Measurements from ENCODE around the gene SEC24A. TPM values are rescaled to one million over a fixed set of nuclear protein-coding genes. Genes with fewer than 3 reads are reported as not detected.
"Not testable (repeated sequence)": the region's sequence is repeated elsewhere in the genome, so short reads cannot be mapped to it uniquely, and the experiment has no call there.

The SEC24A gene
- total RNA-seq, 2 donors from 2014 or later, result 36.6 to 40.0 TPM

DNA sequence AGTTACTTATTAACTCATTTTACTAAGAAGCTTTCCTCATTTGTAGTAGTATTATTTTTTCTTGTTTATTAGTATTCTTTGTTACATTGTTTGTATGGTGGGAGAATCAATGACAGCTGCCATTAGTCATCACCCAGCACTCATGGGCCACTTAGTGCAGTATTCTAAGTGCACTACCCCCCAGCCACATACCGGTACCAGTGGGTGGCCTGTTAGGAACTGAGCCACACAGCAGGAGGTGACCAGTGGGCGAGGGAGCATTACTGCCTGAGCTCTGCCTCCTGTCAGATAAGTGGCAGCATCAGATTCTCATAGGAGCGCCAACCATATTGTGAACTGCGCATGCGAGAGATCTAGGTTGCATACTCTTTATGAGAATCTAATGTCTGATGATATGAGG lies 65.5 kb downstream of the SEC24A start:
- H3K36me3 Mint-ChIP-seq, result peaks cover 0 to 8% of the 10 kb centered on the region in 2 donors
- no peak overlapping the region for H3K27ac Mint-ChIP-seq
- no peak for ATAC-seq
- H3K9me3 Mint-ChIP-seq, result no peaks in the 10 kb centered on the region
- DNase-seq (ENCODE audit: low spot score in 2 of 2), result no peak

DNA sequence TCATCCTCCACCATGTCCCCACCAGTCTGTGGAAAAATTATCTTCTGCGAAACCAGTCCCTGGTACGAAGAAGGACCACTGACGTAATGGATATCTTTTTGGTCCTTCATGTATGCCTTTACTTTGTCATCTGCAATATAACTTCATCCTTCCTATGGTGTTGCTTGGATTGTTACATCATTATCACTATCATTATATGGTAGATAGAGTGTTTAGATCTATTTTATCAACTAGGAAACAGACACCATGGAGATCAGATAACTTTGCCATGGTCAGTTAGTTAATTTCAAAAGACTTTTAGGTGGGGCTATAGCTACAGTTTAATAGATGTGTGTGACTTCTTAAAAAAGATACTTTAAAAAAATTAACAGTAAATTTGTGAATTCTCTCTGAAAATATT lies 66.0 kb downstream of the SEC24A start:
- Mint-ChIP-seq H3K27ac (no peak overlapping the region), H3K9me3 (no peaks in the 10 kb centered on the region), H3K36me3 (peaks cover 0 to 8% of the 10 kb centered on the region in 2 donors)
- ATAC-seq, result no peak
- DNase-seq (ENCODE audit: low spot score in 2 of 2), result no peak

DNA sequence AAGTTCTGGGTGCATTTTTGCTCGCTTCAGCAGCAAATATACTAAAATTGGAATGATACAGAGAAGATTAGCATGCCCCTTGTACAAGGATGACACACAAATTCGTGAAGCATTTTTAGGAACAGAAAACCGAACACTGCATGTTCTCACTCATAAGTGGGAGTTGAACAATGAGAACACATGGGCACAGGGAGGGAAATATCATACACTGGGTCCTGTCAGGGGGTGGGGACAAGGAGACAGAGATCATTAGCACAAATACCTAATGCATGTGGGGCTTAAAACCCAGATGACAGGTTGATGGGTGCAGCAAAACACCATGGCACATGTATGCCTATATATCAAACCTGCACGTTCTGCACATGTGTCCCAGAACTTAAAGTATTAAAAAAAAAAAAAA lies 66.9 kb downstream of the SEC24A start:
- H3K27ac Mint-ChIP-seq, result peak overlapping the region; percentile 16 to 72
- not testable (repeated sequence) for ATAC-seq; H3K36me3 Mint-ChIP-seq; H3K9me3 Mint-ChIP-seq; DNase-seq (ENCODE audit: low spot score in 2 of 2)

DNA sequence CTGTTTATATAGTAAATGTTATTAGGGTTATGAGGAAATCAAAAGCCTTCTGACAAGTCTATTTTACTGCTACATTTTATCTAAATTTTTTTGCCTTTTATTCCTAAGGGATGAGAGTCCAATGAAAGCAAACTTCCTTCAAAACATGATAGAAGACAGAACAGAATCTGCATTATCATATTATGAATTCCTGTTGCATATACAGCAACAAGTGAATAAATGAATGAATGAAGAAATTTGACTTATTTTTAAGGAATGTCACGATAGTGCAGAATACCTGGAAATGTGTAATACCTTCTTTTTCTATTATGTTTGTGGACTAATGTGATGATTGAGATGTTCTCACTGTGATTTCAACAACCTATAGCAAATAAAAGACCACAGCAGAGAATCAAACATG lies 76.3 kb downstream of the SEC24A start:
- ATAC-seq, result no peak
- Mint-ChIP-seq H3K36me3 (no peaks in the 10 kb centered on the region), H3K9me3 (no peaks in the 10 kb centered on the region), H3K27ac (no peak overlapping the region)
- no peak for DNase-seq (ENCODE audit: low spot score in 2 of 2)

DNA sequence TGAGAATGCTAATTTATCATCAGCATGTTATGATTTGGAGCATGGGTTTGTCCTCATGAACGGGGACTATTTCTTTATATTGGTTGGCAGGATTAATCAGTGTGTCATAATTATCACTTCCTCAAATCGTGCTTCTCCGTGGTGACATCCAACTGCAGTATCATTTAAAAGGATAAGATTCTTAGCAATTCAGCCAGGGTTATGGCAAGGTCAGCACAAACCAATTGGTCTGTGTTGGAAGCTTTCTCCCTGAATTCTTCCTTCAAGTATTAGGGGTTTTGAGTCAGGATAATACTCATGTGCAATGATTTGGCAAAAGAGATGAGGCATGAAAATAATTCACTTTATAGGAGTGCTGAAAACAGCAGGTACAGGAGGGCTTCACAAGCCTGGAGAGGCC lies 84.2 kb downstream of the SEC24A start:
- no peak overlapping the region for H3K27ac Mint-ChIP-seq
- no peaks in the 10 kb centered on the region for H3K36me3 Mint-ChIP-seq
- DNase-seq (ENCODE audit: low spot score in 2 of 2) (no peak), ATAC-seq (no peak)
- H3K9me3 Mint-ChIP-seq, result no peaks in the 10 kb centered on the region

DNA sequence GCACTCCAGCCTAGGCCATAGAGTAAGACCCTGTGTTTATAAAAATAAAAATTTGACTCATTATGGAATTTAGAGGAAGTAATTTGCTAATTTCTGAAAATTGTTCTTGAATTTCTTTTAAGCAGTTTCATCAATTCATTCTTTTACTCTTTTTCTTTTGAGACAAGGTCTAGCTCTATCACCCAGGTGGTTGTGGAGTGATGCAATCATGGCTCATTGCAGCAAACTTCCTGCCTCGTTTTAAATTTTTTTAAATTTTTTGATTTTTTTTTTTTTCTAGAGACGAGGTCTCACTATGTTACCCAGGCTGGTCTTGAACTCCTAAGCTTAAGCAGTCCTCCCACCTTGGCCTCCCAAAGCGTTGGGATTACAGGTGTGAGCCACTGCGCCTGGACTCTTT lies 86.7 kb downstream of the SEC24A start:
- Mint-ChIP-seq H3K9me3 (no peaks in the 10 kb centered on the region), H3K27ac (no peak overlapping the region), H3K36me3 (peaks cover 6 to 13% of the 10 kb centered on the region in 2 donors)
- no peak for DNase-seq (ENCODE audit: low spot score in 2 of 2)
- ATAC-seq, result no peak

DNA sequence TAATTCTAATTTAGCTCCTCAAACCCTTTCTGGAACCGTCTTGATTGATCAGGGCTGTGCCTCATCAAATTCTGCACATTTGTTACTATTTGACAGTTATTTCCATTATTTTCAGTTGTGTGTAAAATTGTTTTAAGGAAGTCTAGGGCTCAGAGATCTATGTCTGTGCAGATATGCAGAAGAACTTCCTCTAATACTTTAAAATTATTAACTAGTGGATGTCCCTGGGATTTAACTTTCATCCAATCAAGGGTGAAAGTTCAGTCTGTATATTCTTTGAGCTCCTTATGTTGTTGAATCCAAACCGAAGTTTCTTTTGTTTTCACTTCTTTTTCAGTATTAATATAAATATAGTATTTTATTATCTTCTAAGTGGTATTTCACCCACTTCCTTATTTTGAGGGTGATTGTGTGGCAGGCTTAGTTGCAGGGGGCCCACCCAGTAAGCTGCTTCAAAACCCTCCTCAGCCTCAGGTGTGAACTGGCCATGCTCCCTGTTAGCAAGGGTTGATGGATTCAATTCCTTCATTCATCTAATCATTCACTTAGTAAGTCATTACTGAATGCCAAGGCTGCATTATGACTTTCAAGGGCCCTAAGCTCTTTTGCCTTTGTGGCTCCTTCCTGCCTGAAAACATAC lies 87.7 kb downstream of the SEC24A start:
- peaks cover 10 to 13% of the 10 kb centered on the region in 2 donors for H3K36me3 Mint-ChIP-seq
- no peak overlapping the region for H3K27ac Mint-ChIP-seq
- ATAC-seq, result no peak
- no peaks in the 10 kb centered on the region for H3K9me3 Mint-ChIP-seq
- no peak for DNase-seq (ENCODE audit: low spot score in 2 of 2)

DNA sequence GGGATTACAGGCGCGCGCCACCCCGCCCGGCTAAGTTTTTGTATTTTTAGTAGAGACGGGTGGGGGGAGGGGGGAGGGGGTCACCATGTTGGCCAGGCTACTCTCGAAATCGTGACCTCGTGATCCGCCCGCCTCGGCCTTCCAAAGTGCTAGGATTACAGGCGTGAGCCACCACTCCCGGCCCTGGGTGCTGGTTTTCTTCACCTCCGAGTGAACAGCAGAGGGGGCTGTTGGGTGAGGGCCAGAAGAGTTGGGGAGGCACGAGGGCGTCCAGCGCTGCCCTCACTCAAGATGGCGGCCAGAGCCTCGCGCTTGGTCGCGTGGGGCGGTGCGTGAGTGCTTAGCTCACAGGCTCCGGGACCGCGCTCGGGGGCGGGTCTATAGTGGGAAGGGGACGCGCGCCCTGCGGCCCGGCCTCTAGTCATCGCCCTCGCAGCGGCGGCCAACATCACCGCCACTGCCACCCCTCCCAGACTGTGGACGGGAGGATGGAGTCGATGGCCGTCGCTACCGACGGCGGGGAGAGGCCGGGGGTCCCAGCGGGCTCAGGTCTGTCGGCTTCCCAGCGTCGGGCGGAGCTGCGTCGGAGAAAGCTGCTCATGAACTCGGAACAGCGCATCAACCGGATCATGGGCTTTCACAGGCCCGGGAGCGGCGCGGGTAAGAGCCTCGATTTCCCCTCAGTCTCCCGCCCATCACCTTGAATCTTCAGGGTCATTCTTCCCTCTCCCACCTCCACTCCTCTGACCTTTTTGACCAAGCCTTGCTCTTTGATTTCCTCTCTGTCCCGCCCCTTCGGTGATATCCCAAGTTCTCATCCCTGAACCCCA lies 89.8 kb downstream of the SEC24A start, which contains the start of gene CAMLG:
TSS of gene CAMLG (plus strand) at position 416 of the 830 bp plus-strand sequence. CDS start at position 489, 73 bp downstream.
- DNase-seq (ENCODE audit: low spot score in 2 of 2) (peak; percentile 97 to 98), ATAC-seq (peak; percentile 96 to 98)
- Mint-ChIP-seq H3K27ac (peak within 1 kb of the TSS; percentile 99), H3K36me3 (peaks cover 12 to 13% of the 10 kb centered on the region in 2 donors), H3K9me3 (no peaks in the 10 kb centered on the region)

DNA sequence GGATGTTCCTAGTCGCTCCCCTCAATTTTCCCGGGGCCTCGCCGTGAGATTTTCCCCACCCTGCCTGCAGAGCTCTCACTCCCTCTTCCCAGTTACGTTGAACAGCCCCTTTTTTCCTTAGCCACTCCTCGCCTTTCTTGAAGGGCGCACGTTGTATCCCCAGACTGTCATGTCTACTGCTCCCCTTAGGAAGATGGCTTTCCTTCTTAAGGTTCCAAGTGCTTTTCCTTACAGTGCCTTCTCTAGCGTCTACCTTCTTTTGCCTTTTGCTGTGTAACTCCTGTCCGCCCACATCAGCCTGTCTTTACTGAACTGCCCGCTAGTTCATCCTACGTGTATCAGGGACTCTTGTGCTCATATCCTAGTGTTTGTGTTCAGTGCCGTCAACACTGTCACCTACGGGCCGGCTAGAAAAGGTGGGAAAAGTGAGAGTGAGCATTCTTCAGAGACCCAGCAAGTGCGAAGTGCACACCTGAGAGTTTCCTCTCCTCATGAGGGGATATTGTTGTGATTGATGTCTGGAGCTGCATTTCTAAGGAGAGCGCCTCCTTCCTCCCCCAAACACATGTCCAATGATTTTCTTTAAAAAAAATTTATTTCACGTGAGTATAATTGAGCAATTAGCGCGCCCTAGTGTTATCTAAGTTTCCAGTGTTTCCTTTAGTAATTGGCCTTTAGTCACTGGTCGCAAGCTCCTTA lies 90.5 kb downstream of the SEC24A start:
- H3K27ac Mint-ChIP-seq, result peak overlapping the region; percentile 99
- DNase-seq (ENCODE audit: low spot score in 2 of 2), result peak; percentile 32 to 57
- peak; percentile 17 to 21 for ATAC-seq
- H3K36me3 Mint-ChIP-seq, result peaks cover 12 to 13% of the 10 kb centered on the region in 2 donors
- H3K9me3 Mint-ChIP-seq, result no peaks in the 10 kb centered on the region

DNA sequence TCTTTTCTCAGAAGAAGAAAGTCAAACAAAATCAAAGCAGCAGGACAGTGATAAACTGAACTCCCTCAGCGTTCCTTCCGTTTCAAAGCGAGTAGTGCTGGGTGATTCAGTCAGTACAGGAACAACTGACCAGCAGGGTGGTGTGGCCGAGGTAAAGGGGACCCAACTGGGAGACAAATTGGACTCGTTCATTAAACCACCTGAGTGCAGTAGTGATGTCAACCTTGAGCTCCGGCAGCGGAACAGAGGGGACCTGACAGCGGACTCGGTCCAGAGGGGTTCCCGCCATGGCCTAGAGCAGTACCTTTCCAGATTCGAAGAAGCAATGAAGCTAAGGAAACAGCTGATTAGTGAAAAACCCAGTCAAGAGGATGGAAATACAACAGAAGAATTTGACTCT lies 92.5 kb downstream of the SEC24A start:
- ATAC-seq (no peak), DNase-seq (ENCODE audit: low spot score in 2 of 2) (no peak)
- H3K27ac Mint-ChIP-seq, result no peak overlapping the region
- peaks cover 12 to 13% of the 10 kb centered on the region in 2 donors for H3K36me3 Mint-ChIP-seq
- no peaks in the 10 kb centered on the region for H3K9me3 Mint-ChIP-seq

DNA sequence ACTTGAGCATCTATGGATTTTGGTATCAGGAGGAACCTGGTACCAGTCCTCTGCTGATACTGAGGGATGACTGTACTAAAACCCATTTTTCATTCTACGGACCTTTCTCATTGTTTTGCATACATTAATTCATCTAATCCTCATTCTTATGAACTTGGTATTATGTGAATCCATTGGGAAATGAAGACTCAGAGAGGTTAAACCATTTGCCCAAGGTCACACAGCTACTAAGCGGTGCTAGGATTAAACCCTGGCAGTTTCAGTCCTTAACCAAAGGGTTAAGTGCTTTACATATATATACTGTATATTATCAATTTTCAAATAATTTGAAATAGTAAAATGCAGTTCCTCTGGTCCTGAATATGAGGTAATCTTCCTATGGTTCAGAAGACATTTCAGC lies 93.5 kb downstream of the SEC24A start:
- Mint-ChIP-seq H3K36me3 (peaks cover 12 to 13% of the 10 kb centered on the region in 2 donors), H3K27ac (no peak overlapping the region), H3K9me3 (no peaks in the 10 kb centered on the region)
- no peak for ATAC-seq
- DNase-seq (ENCODE audit: low spot score in 2 of 2), result no peak

DNA sequence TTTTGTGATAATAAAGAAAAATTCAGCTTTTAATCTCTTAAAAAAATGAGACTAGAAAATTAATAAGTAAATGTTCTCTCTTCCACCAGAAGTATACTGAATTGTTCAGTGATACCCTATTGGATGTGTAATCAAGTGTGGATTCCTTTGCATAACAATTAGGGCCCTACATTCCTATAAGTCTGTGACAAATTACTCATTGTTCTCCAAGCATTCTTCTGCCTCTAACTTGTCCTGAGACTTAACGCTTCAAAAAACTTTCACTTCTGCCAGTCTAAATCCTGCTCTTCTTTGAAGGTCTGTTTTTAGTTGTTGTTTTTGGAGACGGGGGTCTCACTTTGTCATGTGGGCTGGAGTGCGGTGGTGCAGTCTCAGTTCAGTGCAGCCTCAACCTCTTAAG lies 100.8 kb downstream of the SEC24A start:
- Mint-ChIP-seq H3K27ac (peak overlapping the region; percentile 28 to 87), H3K9me3 (no peaks in the 10 kb centered on the region), H3K36me3 (no peaks in the 10 kb centered on the region)
- DNase-seq (ENCODE audit: low spot score in 2 of 2) (no peak), ATAC-seq (no peak)

DNA sequence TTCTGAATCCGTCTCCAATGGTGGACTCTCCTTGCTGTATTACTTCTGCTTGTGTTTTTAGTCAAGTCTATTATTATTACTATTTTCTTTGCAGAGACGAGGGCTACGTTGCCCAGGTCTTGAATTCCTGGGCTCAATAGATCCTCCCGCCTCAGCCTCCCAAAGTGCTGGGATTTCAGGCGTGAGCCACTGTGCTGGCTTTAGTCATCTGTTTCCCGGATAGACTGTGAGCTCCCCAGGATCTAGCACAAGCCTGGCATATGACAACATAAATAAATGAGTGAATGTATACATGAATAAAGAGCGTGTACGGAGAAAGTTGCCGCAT lies 109.6 kb downstream of the SEC24A start:
- no peak for DNase-seq (ENCODE audit: low spot score in 2 of 2)
- ATAC-seq, result no peak
- peaks cover 13 to 21% of the 10 kb centered on the region in 2 donors for H3K36me3 Mint-ChIP-seq
- H3K9me3 Mint-ChIP-seq, result no peaks in the 10 kb centered on the region
- H3K27ac Mint-ChIP-seq, result peak overlapping the region; percentile 94 to 100

DNA sequence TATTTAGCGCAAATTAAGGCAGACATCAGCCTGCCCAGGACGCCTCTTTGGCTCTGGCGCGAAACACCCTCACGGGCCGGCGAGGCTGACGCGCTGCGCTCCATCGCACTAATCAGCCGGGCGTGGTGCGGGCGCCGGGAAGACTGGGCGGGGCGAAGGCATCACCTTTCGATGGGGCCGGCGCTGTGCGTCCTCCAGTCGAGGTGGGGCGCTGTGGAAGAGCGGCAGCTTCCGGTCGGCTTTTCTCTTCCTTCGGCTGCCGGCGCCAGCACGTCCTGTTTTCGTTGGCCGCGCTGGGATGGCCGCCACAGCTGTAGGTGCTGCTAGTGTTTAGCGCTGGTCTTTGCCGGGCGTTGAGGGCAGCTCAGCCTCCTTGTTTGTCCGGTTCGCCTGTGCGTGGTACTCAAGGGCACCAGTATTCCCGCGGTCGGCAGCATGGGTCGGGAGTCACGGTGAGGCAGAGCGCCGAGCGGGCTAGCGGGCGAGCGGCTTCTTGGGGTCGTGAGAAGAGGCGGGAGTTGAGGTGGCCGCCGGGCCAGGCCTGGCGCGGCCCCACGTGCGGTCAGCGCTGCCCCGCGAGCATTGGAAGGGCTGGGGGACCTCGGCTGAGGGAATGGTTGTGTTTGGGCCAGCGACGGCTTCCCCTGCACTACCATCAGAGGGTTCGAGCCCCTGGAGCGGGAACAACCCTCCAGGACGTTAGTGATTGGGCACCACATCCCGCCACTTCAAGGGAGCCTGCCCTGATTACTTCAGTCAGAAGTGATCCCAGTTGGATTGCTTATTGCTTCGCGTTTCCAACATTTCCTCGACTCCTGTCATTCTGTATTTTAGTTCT lies 110.1 kb downstream of the SEC24A start, which contains the start of gene DDX46:
TSS of gene DDX46 (plus strand) at position 276 of the 838 bp plus-strand sequence. CDS start at position 436, 160 bp downstream.
- H3K36me3 Mint-ChIP-seq, result peaks cover 16 to 21% of the 10 kb centered on the region in 2 donors
- ATAC-seq, result peak; percentile 98 to 99
- peak within 1 kb of the TSS; percentile 94 to 100 for H3K27ac Mint-ChIP-seq
- H3K9me3 Mint-ChIP-seq, result no peaks in the 10 kb centered on the region
- peak; percentile 94 to 97 for DNase-seq (ENCODE audit: low spot score in 2 of 2)

DNA sequence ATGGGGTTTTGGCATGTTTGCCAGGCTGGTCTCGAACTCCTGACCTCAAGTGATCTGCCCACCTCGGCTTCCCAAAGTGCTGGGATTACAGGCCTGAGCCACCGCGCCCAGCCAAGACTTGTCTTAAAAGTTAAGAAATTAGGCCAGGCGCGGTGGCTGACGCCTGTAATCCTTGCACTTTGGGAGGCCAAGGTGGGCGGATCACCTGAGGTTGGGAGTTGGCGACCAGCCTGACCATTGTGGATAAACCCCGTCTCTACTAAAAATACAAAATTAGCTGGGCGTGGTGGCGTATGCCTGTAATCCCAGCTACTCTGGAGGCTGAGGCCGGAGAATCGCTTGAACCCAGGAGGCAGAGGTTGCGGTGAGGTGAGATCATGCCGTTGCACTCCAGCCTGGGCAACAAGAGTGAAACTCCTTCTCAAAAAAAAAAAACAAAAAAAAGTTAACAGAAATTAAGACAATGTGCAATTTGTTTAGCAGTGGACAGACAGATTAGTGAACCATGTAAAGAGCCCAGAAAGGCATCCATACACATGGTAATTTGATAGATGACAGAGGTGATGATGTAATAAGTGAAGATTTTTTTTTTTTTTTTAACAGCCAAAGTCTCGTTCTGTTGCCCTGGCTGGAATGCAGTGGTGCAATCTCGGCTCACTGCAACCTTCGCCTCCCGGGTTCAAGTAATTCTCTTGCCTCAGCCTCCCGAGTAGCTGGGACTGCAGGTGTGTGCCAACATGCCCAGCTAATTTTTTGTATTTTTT lies 119.1 kb downstream of the SEC24A start:
- not testable (repeated sequence) for H3K36me3 Mint-ChIP-seq; H3K9me3 Mint-ChIP-seq; DNase-seq (ENCODE audit: low spot score in 2 of 2); H3K27ac Mint-ChIP-seq; ATAC-seq

DNA sequence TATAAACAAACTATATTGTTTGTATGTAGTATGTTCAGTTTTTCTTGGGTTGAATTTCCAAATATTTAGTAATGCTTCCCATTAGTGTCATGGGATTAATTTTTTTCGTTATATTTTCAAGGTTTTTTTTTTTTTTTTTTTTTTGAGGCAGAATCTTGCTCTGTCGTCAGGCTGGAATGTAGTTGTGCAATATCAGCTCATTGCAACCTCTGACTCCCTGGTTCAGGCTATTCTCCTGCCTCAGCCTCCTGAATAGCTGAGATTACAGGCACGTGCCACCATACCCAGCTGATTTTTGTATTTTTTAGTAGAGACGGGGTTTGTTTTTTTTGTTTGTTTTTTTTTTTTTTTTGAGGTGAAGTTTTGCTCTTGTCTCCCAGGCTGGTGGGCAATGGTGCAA lies 120.6 kb downstream of the SEC24A start:
- Mint-ChIP-seq H3K36me3 (no peaks in the 10 kb centered on the region), H3K9me3 (no peaks in the 10 kb centered on the region), H3K27ac (no peak overlapping the region)
- no peak for ATAC-seq
- no peak for DNase-seq (ENCODE audit: low spot score in 2 of 2)
